Gastroesophageal sphincter (tissue), 4 donors: ENCODE measurements around the gene SIGLEC1. TPM values are rescaled to one million over a fixed set of nuclear protein-coding genes. Genes with fewer than 3 reads are reported as not detected.

Experiments
- ATAC-seq: fragments of 150-250 bp; one replicate; pipeline ENCODE4 v1.9.1; 2016; ENCODE audit warnings: mild to moderate bottlenecking, moderate library complexity
- H3K27ac ChIP-seq, 4 donors: fragments of 200-600 bp; sonication (generic) in 3 of 4; 1 replicate in 3 of 4; 2 replicates in 1 of 4; pipeline ENCODE4 v1.5.1; 2016 to 2019
- H3K27me3 ChIP-seq: fragments of 200-600 bp; sonication (generic); one replicate; pipeline ENCODE4 v1.5.1; 2019
- H3K36me3 ChIP-seq, 2 donors: fragments of 200-600 bp; sonication (generic); one replicate each; pipeline ENCODE4 v1.5.1; 2019; ENCODE audit warnings: control low read depth in 1 of 2
- H3K4me1 ChIP-seq, 3 donors: fragments of 200-600 bp; sonication (generic); 1 replicate in 2 of 3; 2 replicates in 1 of 3; pipeline ENCODE4 v1.5.1; 2016 to 2019; ENCODE audit warnings: control low read depth in 2 of 3
- H3K4me3 ChIP-seq, 2 donors: fragments of 200-600 bp; sonication (generic); one replicate each; pipeline ENCODE4 v1.5.1; 2019; ENCODE audit warnings: mild to moderate bottlenecking in 1 of 2, moderate library complexity in 1 of 2
- H3K9me3 ChIP-seq, 3 donors: fragments of 200-600 bp; sonication (generic); one replicate each; pipeline ENCODE4 v1.5.1; 2017 to 2019; ENCODE audit warnings: control low read depth in 2 of 3
- EP300 ChIP-seq: sonication (generic); formaldehyde crosslinking; IDR thresholded peaks from one replicate; pipeline ENCODE4 v1.6.1; 2017; ENCODE audit warnings: antibody characterized with exemption, mild to moderate bottlenecking
- POLR2A ChIP-seq, 2 donors: fragments of 450-650 bp; IDR thresholded peaks; one replicate each; pipeline ENCODE4 v1.6.1; 2017; ENCODE audit warnings: antibody characterized with exemption in 2 of 2, mild to moderate bottlenecking in 2 of 2, moderate library complexity in 1 of 2
- POLR2AphosphoS5 ChIP-seq: sonication (generic); formaldehyde crosslinking; IDR thresholded peaks from one replicate; pipeline ENCODE4 v1.6.1; 2017; ENCODE audit warnings: antibody characterized with exemption
- WGBS, 2 donors: methylation state at CpG; one replicate each; pipeline ENCODE4 v1.1.5; 2018; ENCODE audit warnings: low coverage in 1 of 2; 5-methylcytosine and 5-hydroxymethylcytosine counted together
- total RNA-seq, 4 donors: library from RNA; depleted of rRNA; stranded (reverse); fragments of >200 nt; gene quantifications; one replicate each; pipeline ENCODE4 v1.1.0, GENCODE V29; 2016
- TF ChIP-seq, protein P1 (sequence below), 4 experiments: fragments of 200-600 bp in 2 of 4; fragments of 450-650 bp in 2 of 4; sonication (generic) in 1 of 4; IDR thresholded peaks; one replicate each; pipeline ENCODE4 v1.5.1; 2017 to 2019; ENCODE audit warnings: antibody characterized with exemption in 4 of 4, mild to moderate bottlenecking in 2 of 4, moderate library complexity in 2 of 4

Gene SIGLEC1
- total RNA-seq, 4 donors from 2014 or later = 10.1 to 17.2 (median 11.9) TPM

DNA sequence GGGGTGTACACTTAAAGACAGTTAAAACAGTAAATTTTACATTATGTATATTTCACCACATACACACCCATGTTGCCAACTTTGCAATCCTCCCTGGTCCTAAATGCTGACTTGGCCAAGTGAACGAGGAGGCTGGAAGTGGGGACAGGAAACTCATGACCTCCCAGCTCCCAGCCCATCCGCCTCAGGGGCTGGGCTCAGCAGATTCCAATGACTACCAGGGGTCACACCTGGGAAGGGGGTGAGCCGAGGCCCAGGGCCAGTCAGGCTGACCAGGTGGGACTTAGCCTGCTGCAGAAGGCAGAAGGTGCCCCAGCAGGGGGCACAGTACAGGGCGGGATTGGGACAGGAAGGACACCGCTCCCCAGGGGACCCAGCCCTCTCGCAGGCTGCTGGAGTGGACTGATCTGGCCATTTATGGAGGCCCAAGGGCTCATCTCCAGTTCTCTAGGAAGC is 2.4 kb downstream of the SIGLEC1 start:
- Histone ChIP-seq H3K9me3 (no peaks in the 10 kb centered on the region), H3K27me3 (no peaks in the 10 kb centered on the region), H3K27ac (peak overlapping the region in 2 of 4 donors; percentile 10 to 31), H3K36me3 (no peaks in the 10 kb centered on the region), H3K4me1 (peaks cover 0 to 19% (median 7%) of the 10 kb centered on the region in 3 donors), H3K4me3 (peak overlapping the region in 1 of 2 donors; percentile 39)
- TF ChIP-seq POLR2AphosphoS5 (no peak), POLR2A (IDR thresholded peaks at IDR 0.05) (no peak), EP300 (no peak)
- TF ChIP-seq, protein P1, sequence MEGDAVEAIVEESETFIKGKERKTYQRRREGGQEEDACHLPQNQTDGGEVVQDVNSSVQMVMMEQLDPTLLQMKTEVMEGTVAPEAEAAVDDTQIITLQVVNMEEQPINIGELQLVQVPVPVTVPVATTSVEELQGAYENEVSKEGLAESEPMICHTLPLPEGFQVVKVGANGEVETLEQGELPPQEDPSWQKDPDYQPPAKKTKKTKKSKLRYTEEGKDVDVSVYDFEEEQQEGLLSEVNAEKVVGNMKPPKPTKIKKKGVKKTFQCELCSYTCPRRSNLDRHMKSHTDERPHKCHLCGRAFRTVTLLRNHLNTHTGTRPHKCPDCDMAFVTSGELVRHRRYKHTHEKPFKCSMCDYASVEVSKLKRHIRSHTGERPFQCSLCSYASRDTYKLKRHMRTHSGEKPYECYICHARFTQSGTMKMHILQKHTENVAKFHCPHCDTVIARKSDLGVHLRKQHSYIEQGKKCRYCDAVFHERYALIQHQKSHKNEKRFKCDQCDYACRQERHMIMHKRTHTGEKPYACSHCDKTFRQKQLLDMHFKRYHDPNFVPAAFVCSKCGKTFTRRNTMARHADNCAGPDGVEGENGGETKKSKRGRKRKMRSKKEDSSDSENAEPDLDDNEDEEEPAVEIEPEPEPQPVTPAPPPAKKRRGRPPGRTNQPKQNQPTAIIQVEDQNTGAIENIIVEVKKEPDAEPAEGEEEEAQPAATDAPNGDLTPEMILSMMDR (IDR thresholded peaks at IDR 0.05) = no peak
- 47% methylated on average over 2 of the region's 6 CpGs; no CpG with 5 or more reads in 1 of the 2 donors for WGBS, 2 donors
- peak; percentile 23 for ATAC-seq

GRCh38 chr20:3707508-3707899 is 4.9 kb downstream of the SIGLEC1 start:
- Histone ChIP-seq H3K9me3 (no peaks in the 10 kb centered on the region), H3K27me3 (no peaks in the 10 kb centered on the region), H3K4me3 (no peak overlapping the region), H3K36me3 (no peaks in the 10 kb centered on the region), H3K4me1 (peaks cover 0 to 19% (median 7%) of the 10 kb centered on the region in 3 donors), H3K27ac (no peak overlapping the region)
- TF ChIP-seq EP300 (no peak), POLR2A (IDR thresholded peaks at IDR 0.05) (no peak), POLR2AphosphoS5 (no peak)
- TF ChIP-seq, protein P1 (IDR thresholded peaks at IDR 0.05) = no peak
- no peak for ATAC-seq
- 94 to 100% methylated on average over 1 to 3 of the region's 3 CpGs for WGBS, 2 donors

DNA sequence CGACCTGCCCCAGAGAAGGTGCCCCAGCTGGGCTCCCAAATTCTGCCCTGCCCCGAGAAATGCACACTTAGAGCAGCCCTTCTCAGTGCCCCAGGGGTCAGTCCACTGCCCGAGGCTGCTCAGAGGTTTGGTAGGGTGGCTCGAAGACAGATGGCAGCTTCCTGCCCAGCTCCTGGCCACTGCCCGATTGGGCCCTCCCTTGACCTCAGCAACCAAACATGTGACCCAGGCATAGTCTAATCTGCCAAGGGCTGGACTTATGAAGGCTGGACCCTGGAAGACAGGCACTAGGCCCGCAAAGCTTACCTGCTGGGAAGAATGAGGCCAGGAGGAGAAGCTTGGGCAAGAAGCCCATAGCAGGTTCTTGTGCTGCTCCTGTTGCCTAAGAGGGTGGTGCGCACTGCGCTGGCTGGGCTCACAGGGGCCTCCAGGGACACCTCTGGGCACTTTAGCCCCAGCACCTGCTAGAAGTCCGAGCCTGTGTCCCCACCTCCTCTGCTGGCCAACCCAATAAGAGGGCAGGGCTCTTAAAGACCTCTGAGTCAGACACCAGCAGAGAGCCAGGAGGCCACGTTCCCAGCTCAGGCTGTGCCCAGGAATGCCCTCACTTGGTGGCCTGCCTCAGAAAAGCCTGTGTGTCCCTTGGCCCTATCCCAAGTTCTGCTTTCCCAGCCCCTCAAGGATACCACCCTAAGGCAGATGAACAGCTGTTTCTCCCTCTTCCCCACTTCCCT is 5.5 kb downstream of the SIGLEC1 start:
- Histone ChIP-seq H3K4me3 (no peak overlapping the region), H3K9me3 (no peaks in the 10 kb centered on the region), H3K27ac (no peak overlapping the region), H3K36me3 (no peaks in the 10 kb centered on the region), H3K27me3 (no peaks in the 10 kb centered on the region), H3K4me1 (peaks cover 0 to 19% (median 7%) of the 10 kb centered on the region in 3 donors)
- TF ChIP-seq, protein P1 (IDR thresholded peaks at IDR 0.05) = no peak
- TF ChIP-seq POLR2AphosphoS5 (no peak), EP300 (no peak), POLR2A (IDR thresholded peaks at IDR 0.05) (no peak)
- WGBS, 2 donors = 100% methylated on average over 1 of the region's 10 CpGs; no CpG with 5 or more reads in 1 of the 2 donors
- ATAC-seq = peak; percentile 30

- Histone ChIP-seq H3K27me3 (no peaks in the 10 kb centered on the region), H3K36me3 (no peaks in the 10 kb centered on the region), H3K9me3 (no peaks in the 10 kb centered on the region), H3K4me3 (no peak overlapping the region), H3K4me1 (peaks cover 0 to 15% (median 7%) of the 10 kb centered on the region in 3 donors), H3K27ac (no peak overlapping the region)
- TF ChIP-seq, protein P1 (IDR thresholded peaks at IDR 0.05) = no peak
- TF ChIP-seq POLR2A (IDR thresholded peaks at IDR 0.05) (no peak), POLR2AphosphoS5 (no peak), EP300 (no peak)
- 90% methylated on average over 6 of the region's 31 CpGs; no CpG with 5 or more reads in 1 of the 2 donors for WGBS, 2 donors
- ATAC-seq = no peak
Measured at GRCh38 chr20:3705970-3706739, 6.2 kb downstream of the SIGLEC1 start.
